Astrocyte (in vitro differentiated cells and primary cell): ENCODE results near the gene MAPK11. TPM values are rescaled to one million over a fixed set of nuclear protein-coding genes. Genes with fewer than 3 reads are reported as not detected.

Experiments
- DNase-seq: peaks from one replicate; pipeline ENCODE4 v3.0.0-alpha.2; 2010; ENCODE audit warnings: low read depth
- FAIRE-seq: peaks from 2 replicates; lab custom pipeline; 2011; peaks lifted over from hg19 to GRCh38; lab: Jason Lieb, UNC
- H2AFZ ChIP-seq: 2 replicates; pipeline ENCODE4 v1.6.0; 2012; ENCODE audit warnings: low read depth, low read length, inconsistent platforms
- H3K27ac ChIP-seq: 2 replicates; pipeline ENCODE4 v1.5.1; 2011; ENCODE audit warnings: low read depth, low read length, inconsistent platforms
- H3K27me3 ChIP-seq: 2 replicates; pipeline ENCODE4 v1.6.0; 2011; ENCODE audit warnings: low read length, inconsistent platforms; ENCODE audit not compliant: insufficient read depth
- H3K36me3 ChIP-seq: 2 replicates; pipeline ENCODE4 v1.5.1; 2011; ENCODE audit warnings: low read length, inconsistent platforms; ENCODE audit not compliant: insufficient read depth
- H3K4me1 ChIP-seq: 2 replicates; pipeline ENCODE4 v1.5.1; 2011; ENCODE audit warnings: low read length, inconsistent platforms; ENCODE audit not compliant: insufficient read depth
- H3K4me2 ChIP-seq: 2 replicates; pipeline ENCODE4 v1.6.0; 2012; ENCODE audit warnings: low read length, inconsistent platforms
- H3K4me3 ChIP-seq: 2 replicates; pipeline ENCODE4 v1.5.1; 2011; ENCODE audit warnings: low read depth, mild to moderate bottlenecking, low read length, inconsistent platforms; ENCODE audit not compliant: insufficient read depth
- H3K79me2 ChIP-seq: 2 replicates; pipeline ENCODE4 v1.6.0; 2012; ENCODE audit warnings: mild to moderate bottlenecking, low read length, inconsistent platforms; ENCODE audit not compliant: insufficient read depth
- H3K9ac ChIP-seq: 2 replicates; pipeline ENCODE4 v1.6.0; 2012; ENCODE audit warnings: mild to moderate bottlenecking, low read length, inconsistent platforms
- H3K9me3 ChIP-seq: 2 replicates; pipeline ENCODE4 v1.5.1; 2012; ENCODE audit warnings: low read depth, mild to moderate bottlenecking, low read length, inconsistent platforms; ENCODE audit not compliant: insufficient read depth
- H4K20me1 ChIP-seq: 2 replicates; pipeline ENCODE4 v1.6.0; 2012; ENCODE audit warnings: low read length, inconsistent platforms; ENCODE audit not compliant: insufficient read depth
- H3K27ac Mint-ChIP-seq: one replicate; pipeline ENCODE4 v1.8.0; 2021; ENCODE audit warnings: mild to moderate bottlenecking, mixed read lengths; ENCODE audit not compliant: unreplicated experiment
- H3K27me3 Mint-ChIP-seq: one replicate; pipeline ENCODE4 v1.8.0; 2021; ENCODE audit warnings: low read depth, mixed read lengths; ENCODE audit not compliant: unreplicated experiment
- H3K36me3 Mint-ChIP-seq: one replicate; pipeline ENCODE4 v1.8.0; 2021; ENCODE audit warnings: low read depth, mixed read lengths; ENCODE audit not compliant: unreplicated experiment
- H3K4me1 Mint-ChIP-seq: one replicate; pipeline ENCODE4 v1.8.0; 2021; ENCODE audit warnings: low read depth, mixed read lengths; ENCODE audit not compliant: unreplicated experiment
- H3K4me3 Mint-ChIP-seq: one replicate; pipeline ENCODE4 v1.8.0; 2021; ENCODE audit warnings: mild to moderate bottlenecking, moderate library complexity, mixed read lengths; ENCODE audit not compliant: unreplicated experiment
- H3K9me3 Mint-ChIP-seq: one replicate; pipeline ENCODE4 v1.8.0; 2021; ENCODE audit warnings: mild to moderate bottlenecking, mixed read lengths; ENCODE audit not compliant: unreplicated experiment
- EZH2 ChIP-seq: IDR thresholded peaks from 2 replicates; pipeline ENCODE4 v1.6.1; 2012; ENCODE audit warnings: mild to moderate bottlenecking, low read length, inconsistent platforms; ENCODE audit not compliant: insufficient read depth
- total RNA-seq: library from RNA; stranded (reverse); gene quantifications from 2 replicates; pipeline ENCODE4 v1.2.1, GENCODE V29; 2021
- TF ChIP-seq, protein P1 (sequence below): IDR thresholded peaks from 2 replicates; pipeline ENCODE4 v1.5.1; 2011; ENCODE audit warnings: low read depth, mild to moderate bottlenecking, inconsistent platforms, low read length, moderate library complexity; ENCODE audit not compliant: insufficient read depth

The MAPK11 gene
- total RNA-seq, 1 donor from 2014 or later, result 19.6 TPM

DNA sequence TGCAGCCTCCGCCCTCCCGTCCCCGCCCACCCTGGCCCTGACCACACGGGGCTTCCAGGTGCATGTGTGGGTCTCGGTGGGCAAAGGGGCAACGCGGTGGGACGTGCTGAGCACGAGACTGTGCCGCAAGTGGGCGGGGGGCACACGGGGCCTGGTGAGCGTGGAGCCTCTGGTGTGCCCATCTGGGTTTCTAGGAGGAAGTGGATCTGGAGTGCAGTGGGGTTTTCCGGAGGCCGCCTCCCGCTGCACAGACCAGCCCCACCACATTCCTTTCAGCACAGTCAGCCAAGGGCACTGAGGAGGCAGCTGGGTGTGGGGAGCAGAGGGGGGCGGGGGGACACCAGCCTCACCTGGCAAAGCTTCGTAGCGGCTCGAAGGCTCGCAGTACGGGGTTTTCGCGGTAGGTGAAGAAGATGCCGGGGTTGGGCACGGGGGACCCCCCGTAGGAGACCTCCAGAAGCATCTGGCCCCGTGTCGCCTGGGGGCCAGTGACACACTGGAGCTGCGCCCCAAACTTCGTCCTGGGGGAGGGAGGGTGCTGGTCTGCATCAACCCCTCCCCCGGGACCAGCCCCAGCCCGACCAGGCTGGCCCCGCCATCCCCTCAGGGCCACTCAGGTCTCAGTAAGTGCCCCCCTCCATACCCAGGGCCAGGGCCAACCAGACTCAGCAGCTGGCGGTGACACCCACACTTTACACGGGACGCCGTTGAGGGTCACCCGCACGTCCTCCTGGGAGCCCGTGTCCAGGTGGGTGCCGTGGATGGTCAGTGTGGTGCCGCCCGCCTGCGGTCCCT is 12.4 kb upstream of the MAPK11 start:
- TF ChIP-seq, protein P1, sequence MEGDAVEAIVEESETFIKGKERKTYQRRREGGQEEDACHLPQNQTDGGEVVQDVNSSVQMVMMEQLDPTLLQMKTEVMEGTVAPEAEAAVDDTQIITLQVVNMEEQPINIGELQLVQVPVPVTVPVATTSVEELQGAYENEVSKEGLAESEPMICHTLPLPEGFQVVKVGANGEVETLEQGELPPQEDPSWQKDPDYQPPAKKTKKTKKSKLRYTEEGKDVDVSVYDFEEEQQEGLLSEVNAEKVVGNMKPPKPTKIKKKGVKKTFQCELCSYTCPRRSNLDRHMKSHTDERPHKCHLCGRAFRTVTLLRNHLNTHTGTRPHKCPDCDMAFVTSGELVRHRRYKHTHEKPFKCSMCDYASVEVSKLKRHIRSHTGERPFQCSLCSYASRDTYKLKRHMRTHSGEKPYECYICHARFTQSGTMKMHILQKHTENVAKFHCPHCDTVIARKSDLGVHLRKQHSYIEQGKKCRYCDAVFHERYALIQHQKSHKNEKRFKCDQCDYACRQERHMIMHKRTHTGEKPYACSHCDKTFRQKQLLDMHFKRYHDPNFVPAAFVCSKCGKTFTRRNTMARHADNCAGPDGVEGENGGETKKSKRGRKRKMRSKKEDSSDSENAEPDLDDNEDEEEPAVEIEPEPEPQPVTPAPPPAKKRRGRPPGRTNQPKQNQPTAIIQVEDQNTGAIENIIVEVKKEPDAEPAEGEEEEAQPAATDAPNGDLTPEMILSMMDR, result no peak
- TF ChIP-seq EZH2, result no peak
- H3K9me3 ChIP-seq, result no peaks in the 10 kb centered on the region
- DNase-seq, result peak; percentile 78
- no peaks in the 10 kb centered on the region for H3K27me3 ChIP-seq
- peak overlapping the region; percentile 66 for H3K4me2 ChIP-seq
- H3K9ac ChIP-seq, result peak overlapping the region; percentile 47
- Mint-ChIP-seq H3K27me3 (no peaks in the 10 kb centered on the region), H3K36me3 (no peaks in the 10 kb centered on the region), H3K4me1 (peaks cover 2% of the 10 kb centered on the region), H3K27ac (peak overlapping the region; percentile 34), H3K4me3 (no peak overlapping the region), H3K9me3 (no peaks in the 10 kb centered on the region)
- H3K4me1 ChIP-seq, result peaks cover 14% of the 10 kb centered on the region
- H3K36me3 ChIP-seq, result peaks cover 12% of the 10 kb centered on the region
- peak overlapping the region; percentile 45 for H3K27ac ChIP-seq
- H3K4me3 ChIP-seq, result no peak overlapping the region
- H4K20me1 ChIP-seq, result peaks cover 41% of the 10 kb centered on the region
- no peak overlapping the region for H2AFZ ChIP-seq
- H3K79me2 ChIP-seq, result peaks cover 21% of the 10 kb centered on the region
- FAIRE-seq, result no peak

DNA sequence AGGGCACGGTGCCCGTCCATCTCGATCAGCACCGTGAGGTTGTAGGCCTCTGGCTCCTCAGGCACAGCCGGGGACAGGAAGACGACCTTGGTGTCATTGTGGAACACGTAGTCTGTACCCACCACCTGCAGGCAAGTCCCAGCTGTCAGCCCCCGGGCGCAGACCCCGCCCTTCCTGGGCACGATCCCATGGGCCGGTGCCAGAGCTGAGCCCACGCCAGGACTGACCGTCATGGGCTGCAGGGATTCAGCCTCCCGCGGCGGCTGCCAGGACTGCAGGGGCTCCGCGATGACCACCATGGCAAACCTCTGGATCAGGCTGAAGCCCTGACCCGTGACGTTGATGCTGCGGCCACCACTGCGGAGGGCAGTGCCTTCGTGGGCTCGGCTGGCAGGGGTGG is 11.8 kb upstream of the MAPK11 start:
- H3K36me3 Mint-ChIP-seq, result peaks cover 2% of the 10 kb centered on the region
- peaks cover 12% of the 10 kb centered on the region for H3K36me3 ChIP-seq
- no peak overlapping the region for H3K4me3 ChIP-seq
- no peaks in the 10 kb centered on the region for H3K27me3 ChIP-seq
- no peak overlapping the region for H3K4me3 Mint-ChIP-seq
- FAIRE-seq, result no peak
- H3K9me3 ChIP-seq, result no peaks in the 10 kb centered on the region
- TF ChIP-seq, protein P1, result no peak
- no peak for TF ChIP-seq EZH2
- no peaks in the 10 kb centered on the region for H3K27me3 Mint-ChIP-seq
- H3K4me1 ChIP-seq, result peaks cover 14% of the 10 kb centered on the region
- H4K20me1 ChIP-seq, result peaks cover 41% of the 10 kb centered on the region
- H3K27ac Mint-ChIP-seq, result no peak overlapping the region
- no peak for DNase-seq
- H3K4me1 Mint-ChIP-seq, result peaks cover 2% of the 10 kb centered on the region
- H2AFZ ChIP-seq, result no peak overlapping the region
- H3K27ac ChIP-seq, result no peak overlapping the region
- H3K9me3 Mint-ChIP-seq, result no peaks in the 10 kb centered on the region
- H3K4me2 ChIP-seq, result peak overlapping the region; percentile 66
- no peak overlapping the region for H3K9ac ChIP-seq
- H3K79me2 ChIP-seq, result peaks cover 21% of the 10 kb centered on the region

DNA sequence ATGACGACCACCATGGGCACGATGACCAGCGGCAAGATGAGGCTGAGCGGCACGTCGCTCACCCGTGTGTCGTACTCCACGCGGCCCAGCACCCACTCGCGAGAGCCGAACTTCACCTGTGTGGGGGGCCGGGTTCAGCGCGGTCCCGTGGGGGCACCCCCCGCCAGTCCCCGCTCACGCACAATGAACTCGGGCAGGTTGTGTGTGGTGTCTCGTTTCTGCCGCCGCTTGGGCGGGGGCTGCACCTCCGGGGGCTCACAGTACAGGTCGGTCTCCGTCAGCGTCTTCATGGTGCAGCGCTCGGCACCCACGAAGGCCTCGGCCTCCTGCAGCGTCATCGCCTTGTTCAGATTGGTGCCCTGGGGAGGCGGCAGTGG is 11.2 kb upstream of the MAPK11 start:
- no peak overlapping the region for H3K4me3 ChIP-seq
- H3K27me3 ChIP-seq, result no peaks in the 10 kb centered on the region
- Mint-ChIP-seq H3K9me3 (no peaks in the 10 kb centered on the region), H3K4me1 (peaks cover 2% of the 10 kb centered on the region), H3K4me3 (no peak overlapping the region), H3K27ac (no peak overlapping the region), H3K27me3 (no peaks in the 10 kb centered on the region), H3K36me3 (peaks cover 2% of the 10 kb centered on the region)
- H4K20me1 ChIP-seq, result peaks cover 41% of the 10 kb centered on the region
- DNase-seq (no peak), FAIRE-seq (no peak)
- TF ChIP-seq, protein P1, result no peak
- TF ChIP-seq EZH2, result no peak
- H2AFZ ChIP-seq, result no peak overlapping the region
- H3K79me2 ChIP-seq, result peaks cover 17% of the 10 kb centered on the region
- peaks cover 12% of the 10 kb centered on the region for H3K36me3 ChIP-seq
- no peak overlapping the region for H3K4me2 ChIP-seq
- peaks cover 14% of the 10 kb centered on the region for H3K4me1 ChIP-seq
- H3K27ac ChIP-seq, result no peak overlapping the region
- no peaks in the 10 kb centered on the region for H3K9me3 ChIP-seq
- H3K9ac ChIP-seq, result no peak overlapping the region
